ENCODE results near the gene TBX6.

DNA sequence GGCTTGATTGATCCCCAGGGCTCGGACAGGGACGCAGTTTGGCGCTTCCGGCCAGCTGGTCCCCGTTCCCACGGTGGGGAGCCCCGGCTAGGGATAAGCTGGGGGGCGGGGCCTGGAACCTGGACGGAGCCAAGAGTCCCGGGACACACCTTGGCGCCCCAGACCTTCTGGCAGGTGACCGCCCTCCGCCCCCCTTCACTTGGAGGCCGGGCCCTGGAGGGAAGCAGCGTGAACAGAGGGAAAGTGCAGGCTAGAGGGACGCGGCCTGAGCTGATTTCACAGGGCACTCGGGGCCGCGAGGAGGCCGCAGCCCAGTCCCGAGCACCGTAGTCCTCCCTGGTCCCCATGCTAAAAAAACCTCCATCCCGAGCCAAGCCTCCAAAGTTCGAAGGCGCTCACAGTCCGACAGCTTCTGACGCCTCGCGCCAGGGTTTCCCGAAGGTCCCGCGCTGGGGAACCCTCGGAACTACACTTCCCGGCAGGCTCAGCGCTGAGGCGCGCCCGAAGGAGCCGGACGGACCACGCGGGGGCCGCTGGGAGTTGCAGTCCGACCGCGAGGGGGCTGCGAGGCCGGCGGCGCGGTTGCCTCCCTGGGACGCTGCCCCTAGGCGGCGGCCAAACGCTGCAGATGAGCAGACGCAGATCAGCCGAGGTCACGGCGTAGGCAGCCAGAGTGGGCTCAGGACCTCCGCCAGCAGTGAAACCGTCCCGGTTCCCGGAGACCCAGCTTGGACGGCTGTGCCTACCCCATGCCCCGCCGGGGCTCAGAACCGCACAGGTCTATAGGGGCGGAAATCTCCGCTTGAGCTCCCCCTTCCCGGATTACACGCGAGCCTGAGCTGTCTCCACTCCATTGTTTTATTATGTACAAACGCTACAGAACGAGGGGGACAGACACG lies at the start of gene TBX6:
- TF ChIP-seq FOXK2 (IDR thresholded peaks at IDR 0.05) = no peak
- TF ChIP-seq, protein P1, sequence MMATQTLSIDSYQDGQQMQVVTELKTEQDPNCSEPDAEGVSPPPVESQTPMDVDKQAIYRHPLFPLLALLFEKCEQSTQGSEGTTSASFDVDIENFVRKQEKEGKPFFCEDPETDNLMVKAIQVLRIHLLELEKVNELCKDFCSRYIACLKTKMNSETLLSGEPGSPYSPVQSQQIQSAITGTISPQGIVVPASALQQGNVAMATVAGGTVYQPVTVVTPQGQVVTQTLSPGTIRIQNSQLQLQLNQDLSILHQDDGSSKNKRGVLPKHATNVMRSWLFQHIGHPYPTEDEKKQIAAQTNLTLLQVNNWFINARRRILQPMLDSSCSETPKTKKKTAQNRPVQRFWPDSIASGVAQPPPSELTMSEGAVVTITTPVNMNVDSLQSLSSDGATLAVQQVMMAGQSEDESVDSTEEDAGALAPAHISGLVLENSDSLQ (IDR thresholded peaks at IDR 0.05) = no peak
- TF ChIP-seq ELF4 (IDR thresholded peaks at IDR 0.05) = peak; percentile 45; the same call in 1 of the 2 replicates
- TF ChIP-seq SP1 (IDR thresholded peaks at IDR 0.05) = no peak
- TF ChIP-seq LEF1 (IDR thresholded peaks at IDR 0.05; ENCODE audit: borderline replicate concordance) = no peak; the same call in 1 of the 2 replicates
- no peak; the same call in 1 of the 2 replicates for TF ChIP-seq TARDBP (IDR thresholded peaks at IDR 0.05)
- TF ChIP-seq BHLHE40 (IDR thresholded peaks at IDR 0.05; ENCODE audit: borderline replicate concordance) = no peak
